GM19463 (cell line): Measurements from ENCODE around the gene IFT43.

ENCODE experiments used
- ATAC-seq: cut with Tn5 transposase; IDR thresholded peaks from one replicate; pipeline ENCODE4 v1.9.1; 2021; ENCODE audit warnings: mild to moderate bottlenecking, moderate library complexity; ENCODE audit not compliant: unreplicated experiment

Gene IFT43

DNA sequence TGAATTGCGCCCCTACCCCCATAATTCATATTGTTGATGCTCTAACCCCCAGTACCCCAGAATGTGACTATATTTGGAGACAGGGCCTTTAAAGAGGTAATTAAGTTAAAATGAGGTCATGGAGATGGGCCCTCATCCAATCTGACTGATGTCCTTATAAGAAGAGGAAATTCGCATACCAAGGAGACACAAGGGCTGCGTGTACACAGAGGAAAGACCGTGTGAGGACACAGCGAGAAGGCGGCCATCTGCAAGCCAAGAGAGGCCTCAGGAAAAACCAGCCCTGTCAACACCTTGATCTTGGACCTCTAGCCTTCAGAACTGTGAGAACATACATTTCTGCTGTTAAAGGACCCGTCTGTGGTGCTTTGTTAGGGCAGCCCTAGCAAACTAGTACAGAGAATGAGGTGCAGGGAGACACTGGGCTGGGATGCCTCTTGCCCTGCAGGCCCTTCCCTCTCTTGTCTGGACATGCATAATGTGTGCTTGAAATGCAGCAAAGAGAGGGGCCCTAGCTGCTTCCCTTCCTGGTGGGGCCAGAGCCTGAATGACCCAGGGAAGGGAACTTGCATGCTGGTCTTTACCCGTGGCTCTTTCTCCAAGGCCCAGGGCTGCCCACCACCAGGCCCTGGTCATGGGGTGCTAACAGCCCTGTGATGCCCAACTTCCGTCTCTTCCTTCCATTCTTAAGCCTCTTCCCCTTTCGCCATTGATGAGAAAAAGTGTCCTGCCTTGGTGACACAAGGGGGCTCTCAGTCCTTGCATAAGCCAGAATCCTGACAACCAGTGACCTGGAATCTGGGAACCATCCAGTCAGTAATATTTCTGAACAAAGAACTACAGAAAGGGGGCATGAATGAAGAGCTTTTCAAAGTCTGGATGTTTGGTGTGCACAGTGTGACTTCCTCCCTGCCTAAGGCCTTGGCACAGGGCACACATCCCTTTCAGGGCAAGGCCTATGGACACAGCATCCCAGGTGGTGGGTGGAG is 116.1 kb downstream of the IFT43 start:
- ATAC-seq: no peak

DNA sequence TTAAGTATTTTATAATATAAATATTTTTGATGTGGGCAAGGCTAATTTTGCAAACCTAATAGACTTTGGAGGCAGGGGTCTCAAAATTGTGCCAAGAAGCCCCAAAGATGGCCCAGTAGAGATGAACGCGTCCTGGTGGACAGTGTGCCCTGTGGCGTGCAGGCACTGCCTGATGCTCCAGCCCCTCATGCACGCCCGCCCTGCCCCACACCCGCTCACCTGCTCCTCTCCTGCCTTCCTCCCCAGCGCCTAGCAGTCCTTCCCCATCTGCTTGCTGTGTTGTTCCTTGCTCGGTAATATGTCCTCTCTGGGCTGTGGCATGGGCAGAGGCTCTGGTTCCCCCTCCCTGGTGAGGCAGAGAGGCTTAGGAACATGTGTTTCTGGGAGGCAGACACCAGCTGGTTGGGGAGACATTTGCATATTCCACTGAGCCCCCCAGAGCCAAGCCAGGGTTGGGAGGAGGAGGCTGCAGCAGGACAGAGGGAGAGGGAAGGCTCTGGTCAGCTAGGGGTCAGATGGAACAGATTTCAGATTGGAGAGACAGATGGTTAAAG is 119.3 kb downstream of the IFT43 start:
- no peak for ATAC-seq

DNA sequence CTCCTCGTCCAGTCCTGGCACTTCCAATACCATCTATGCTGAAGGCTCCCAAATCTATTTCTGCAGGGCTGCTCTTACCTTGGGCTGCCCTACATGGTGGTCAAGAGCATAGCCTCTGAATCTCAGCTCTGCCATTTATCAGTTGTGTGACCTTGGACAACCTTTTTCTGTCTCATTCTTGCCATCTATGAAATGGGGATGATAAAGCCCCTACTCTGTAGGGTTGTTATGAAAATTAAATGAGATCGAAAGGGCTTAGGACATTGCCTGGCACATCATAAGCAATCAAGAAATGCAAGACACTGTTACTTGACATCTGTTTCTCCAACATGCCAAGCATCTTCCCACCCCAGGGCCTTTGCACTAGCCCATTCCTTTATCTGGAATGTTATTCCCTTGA is 120.6 kb downstream of the IFT43 start:
- ATAC-seq: no peak

DNA sequence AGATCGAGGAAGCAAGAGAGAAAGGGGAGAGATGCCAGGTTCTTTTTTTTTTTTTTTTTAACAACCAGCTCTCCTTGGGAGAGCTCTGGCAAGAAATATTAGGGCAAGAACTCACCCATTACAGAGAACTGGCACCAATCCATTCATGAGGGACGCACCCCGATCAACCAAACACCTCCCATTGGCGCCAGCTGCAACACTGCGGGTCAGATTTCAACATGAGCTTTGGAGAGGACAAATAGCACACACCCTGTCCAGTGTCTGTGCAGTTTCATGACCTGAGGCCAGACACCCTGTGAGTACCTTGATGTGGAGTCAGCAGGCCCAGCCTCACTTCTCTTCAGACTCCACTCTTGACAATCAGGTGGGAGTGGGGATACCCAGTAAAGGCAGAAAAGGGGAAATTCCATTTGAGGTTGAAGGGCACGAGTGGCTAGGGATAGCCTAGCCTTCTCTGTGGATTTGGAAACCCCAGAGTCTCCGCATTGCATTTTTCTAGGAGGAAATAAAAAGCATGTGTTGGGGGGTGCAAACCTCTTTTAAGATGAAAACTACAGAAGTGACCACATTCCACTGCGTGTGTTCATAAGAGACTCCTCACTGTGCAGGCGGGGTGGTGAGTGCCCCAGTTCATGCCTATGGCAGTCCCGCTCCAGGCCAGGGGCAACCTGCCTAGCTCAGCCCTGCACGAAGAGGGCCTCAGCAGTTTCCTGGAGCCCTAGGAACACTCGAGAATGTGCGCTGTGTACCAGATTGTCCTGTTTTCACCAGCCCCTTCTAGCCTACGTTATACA is 123.7 kb downstream of the IFT43 start:
- no peak for ATAC-seq

DNA sequence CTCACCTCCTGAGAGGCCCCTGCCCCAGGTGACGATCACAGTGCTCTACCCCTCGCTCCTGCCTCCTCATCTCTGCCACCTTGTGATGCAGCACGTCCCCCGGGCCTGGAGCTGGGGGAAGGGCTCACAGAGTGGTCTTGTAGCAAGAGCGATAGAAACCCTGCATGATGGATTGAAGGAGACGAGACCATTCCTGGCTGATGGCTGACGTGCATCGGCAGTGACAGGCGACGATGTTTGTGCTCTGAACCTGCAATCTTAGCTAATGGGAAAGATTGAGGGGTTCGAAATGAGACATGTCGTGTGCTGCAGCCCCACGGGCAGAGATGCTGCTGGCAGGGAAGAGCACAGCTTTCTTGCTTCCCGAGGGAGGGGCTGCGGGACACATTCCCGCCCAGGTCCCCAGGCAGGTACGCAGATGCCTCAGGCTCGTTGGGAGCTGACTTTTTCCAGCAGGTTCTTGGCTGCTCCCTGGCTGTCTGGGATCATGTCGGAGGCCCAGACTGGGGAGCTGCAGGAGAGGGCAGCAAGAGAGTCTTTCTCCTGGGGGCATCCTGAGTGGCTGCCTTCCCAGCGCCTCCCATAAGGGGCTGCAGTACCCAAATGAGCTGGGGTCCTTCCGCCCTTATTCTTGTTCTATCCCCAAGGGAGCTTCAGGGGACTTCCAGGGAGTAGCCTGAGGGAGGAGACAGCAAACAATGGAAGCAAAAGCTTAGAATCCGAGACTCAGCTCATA is 127.5 kb downstream of the IFT43 start:
- no peak for ATAC-seq

DNA sequence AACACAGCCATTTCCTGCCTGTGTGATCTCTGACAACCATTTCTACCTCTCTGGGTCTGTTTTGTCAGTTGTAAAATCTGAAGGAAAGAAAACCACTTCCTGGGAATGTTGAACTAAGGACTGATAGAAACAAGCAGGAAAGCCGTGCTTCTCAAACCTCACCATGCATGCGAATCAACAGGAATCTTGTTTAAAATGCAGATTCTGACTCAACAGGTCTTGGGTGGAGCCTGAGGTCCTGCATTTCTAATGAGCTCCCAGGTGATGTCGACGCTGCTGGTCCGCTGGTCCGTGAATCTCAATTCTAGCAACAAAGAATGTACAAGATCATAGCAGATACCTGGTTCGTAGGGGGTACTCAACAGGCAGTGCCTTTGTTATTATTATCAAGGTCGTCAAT is 128.1 kb downstream of the IFT43 start:
- ATAC-seq: no peak

DNA sequence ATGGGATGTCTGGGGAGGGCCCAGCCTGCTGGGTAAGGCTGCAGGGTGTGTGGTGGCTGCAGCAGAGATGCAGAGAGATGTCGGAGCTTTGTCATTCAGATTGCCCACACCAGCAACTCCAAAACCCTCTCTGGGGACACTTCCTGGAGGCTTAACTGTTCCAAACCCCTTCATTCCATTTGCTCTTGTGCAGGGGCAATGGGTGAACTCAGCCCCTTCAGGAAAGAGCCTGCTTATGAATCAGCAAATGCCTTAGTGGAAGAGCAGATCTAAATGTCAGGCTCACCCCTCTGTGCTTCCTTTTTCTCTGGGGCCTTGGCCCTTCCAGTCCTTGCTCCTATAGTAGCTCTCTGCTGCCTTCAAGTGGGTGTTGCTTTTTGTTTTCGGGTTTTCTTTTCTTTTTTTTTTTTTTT is 129.5 kb downstream of the IFT43 start:
- ATAC-seq: no peak

DNA sequence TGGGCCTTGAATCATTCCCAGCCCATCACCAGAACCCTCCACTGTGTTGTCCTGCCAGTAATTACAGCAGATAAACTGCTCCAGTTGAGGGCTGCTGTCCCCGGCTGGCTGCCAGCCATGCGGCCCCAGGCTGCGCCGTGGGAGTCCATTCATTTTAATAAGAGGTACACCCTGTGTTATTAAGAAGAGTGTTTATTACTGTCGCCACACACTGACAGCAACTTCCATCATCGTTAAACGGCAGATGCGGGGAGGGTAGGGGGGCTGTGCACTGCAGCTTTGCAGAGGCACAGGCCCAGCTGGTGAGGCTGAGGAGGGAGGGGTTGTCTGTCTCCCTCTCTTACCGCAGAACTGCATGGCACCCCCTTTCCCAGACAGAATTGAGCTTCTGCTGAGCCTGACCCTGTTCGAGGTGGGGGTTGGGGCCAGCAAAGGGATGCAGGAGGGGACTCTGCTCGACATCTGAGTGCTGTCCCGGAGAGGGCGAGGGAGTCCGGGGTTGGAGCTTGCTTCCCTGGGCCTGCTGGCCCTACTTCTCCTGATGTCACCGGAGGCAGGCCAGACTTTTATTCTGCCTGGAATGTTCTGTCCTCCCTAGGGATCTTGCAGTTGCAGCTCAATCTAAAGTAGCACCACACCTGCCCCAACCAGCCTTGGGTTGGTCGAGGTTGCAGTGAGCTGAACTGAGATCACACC is 132.4 kb downstream of the IFT43 start:
- ATAC-seq: no peak

DNA sequence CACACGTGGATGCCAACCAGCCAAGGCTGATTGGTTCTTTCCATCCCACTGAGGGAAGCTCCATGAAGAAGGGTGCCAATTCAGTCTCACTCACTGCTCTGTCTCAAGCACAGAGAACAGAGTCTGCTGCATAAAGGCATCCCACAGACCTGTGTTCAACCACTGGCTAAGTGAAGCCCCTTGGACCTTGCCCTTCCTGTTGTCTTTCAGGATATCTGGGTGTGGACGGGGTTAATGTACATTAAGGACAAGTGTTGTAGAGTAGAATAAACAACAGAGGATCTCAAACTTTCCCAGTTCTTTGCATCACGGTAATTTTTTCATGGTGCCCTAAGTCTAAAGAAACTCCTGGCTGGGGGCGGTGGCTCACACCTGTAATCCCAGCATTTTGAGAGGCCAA is 133.0 kb downstream of the IFT43 start:
- no peak for ATAC-seq

DNA sequence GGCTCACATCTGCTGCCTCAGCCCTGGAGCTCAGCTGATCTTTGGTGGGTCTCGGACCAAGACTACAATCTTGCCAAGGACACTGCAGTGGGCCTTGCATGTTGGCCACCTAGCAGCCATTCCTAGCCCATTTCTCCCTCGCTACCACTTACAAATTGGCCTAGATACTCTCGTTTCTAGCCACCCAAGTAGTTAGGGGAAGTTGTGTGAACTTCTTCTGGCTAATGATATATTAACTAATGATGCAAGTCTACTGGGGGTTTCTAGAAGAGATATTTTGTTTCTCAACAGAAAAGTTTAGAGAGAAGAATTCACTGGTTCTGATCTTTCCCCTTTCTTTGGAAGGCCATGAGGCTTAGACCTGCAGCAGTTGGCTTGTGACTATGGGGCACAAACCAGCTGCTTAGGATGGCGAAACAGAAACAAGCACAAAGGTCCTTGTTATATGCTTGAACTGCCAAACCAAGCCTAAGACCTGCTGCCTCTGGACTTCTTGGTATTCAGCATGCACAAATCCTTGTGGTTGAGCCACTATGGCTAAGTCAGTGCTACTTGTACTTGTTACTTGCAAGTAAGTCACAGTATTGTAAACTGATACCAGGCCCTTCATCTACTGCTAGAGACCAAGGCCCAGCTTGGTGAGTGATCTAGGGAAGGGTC is 135.7 kb downstream of the IFT43 start:
- ATAC-seq: peak; percentile 57

DNA sequence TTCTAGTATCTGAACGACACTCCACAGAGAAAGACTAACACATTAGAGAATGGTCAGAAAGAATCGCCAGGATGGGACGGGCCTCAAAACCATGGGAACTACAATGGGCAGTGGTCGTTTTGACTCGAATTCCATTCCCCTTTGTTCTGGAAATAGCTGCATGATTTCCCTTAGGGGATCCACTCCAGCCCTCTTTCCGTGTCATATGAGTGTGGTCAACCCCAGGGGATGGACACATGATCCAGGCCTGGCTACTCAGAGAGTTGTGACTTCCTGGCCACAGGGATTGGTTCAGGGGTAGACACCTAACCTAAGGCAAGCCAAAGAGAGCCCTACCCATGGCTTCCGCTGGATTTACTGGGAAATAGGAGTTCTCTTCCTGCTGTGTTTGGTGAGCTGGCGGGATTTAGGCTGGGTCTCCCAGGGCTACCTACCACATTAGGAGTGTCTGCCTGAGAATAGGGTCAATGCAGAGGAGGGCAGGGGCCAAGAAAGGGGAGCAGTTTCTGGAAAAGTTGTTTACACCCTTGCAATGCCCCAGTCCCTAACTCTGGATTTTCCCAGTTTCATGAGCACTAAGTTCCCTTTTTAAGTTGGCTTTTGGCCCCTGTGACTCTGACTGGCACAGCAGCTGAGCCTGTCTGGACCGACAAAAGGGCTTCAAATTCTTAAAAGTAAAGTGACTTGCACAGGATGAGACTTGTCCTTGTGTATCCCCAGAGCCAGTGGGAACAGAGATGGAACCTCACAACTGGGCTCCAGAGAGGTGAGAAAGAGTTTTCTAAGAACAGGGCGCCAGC is 138.1 kb downstream of the IFT43 start:
- no peak for ATAC-seq

DNA sequence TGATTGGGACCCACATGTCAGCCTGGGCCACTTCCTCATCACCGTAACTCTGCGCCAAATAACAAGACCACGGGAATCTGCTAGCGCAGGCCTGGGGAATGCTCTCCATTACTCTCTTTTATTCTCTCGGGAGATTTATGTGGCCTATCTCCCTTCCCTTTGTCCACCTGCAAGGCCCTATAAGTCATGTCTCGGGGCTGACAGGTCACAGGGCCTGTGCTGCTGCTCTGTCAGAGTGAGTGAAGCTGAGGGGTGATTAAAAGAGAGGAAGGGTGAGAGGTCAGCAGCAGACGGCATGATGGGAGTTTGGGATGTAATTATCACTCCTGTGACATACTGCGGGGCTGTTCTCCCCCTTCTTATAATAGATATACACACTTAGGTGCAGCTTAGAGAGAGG is 139.9 kb downstream of the IFT43 start:
- ATAC-seq: no peak

DNA sequence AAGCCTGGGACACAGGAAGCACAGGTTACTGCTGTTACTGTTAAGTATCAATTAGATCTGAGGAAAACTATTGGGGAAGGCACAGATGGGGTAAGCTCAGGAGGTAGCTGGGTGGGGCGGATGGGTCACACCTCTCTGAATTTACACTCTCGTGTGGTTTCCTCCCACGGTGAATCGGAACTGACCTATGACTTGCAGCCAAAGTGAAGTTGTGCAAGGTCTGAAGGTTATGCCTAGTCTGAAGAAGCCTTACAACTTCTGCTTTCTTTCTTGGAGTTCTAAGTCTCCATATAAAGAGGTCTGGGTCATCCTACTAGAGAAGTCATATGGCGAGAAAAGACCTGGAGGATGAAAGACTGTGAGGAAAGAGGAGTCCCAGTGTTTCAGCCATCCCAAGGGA is 140.5 kb downstream of the IFT43 start:
- no peak for ATAC-seq

DNA sequence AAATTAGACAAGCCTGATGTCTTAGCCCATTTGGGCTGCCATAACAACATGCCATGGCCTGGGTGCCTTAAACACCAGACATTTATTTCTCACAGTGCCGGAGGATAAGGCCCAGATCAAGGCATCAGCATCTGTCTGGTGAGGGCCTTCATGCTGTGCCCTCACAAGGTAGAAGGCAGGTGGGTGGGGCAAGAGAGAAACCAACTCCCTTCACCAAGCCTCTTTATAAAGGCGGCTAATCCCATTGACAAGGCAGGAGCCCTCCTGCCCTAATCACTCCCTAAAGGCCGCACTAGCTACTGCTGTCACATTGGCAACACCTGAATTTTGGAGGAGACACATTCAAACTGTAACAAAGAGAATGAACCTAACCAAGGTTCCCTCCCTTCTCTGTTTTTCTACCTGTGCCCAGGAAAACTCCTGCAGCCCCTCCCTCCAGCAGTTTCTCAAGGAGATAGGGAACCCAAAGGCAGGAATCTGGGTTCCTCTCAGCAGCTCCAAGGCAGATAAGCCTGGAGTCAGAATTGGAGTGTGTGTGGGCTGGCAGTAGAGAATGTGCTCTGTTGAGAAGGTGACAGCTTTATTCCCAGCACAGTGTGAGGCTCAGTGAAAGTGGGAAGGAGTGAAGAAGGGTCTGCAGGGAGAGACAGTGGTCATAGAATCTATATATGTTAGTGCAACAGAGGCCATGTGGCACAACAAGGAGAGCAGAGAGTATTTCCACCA is 144.5 kb downstream of the IFT43 start:
- no peak for ATAC-seq

DNA sequence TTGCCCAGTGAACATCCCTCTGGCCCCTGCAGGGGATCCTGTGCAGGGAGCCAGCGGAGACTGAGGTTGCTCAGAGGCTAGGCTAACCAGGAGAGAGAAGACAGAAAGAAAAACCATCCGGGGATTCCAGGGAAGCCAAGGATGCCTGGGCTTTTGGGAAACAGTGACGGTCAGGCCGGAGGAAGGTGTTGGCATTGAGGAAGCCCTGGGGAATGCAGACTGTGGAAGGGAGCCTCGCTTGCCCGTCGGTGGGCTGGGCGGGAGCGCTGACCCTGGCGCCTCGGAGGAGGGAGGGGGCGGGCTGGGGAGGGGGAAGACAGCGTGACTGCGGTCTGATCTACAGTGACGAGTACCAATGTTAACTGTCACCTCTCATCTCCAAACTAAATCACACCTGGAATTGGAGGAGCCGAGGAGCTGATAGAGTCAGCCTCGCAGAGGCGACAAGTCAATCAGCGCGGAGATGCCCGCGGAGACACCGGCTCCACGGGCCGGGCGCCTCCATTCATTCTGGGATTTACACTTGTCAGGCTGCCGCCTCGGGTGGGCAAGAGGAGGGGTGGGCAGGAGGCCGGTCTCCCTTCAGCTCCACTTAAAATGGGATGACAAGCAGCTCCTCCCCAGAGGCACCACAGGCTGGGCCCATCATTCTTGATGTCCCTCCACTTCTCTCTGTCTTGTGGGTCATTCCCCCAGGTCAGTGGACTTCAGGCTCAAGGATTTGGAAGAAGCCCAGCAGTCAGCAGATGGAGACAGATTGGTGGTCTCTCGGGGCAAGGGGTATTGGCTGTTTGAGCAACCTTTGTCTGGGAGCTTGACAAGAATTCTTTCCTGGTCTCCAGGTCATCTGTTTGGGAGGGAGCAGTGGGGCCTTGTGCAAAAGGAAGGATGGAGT is 145.8 kb downstream of the IFT43 start:
- ATAC-seq: no peak

DNA sequence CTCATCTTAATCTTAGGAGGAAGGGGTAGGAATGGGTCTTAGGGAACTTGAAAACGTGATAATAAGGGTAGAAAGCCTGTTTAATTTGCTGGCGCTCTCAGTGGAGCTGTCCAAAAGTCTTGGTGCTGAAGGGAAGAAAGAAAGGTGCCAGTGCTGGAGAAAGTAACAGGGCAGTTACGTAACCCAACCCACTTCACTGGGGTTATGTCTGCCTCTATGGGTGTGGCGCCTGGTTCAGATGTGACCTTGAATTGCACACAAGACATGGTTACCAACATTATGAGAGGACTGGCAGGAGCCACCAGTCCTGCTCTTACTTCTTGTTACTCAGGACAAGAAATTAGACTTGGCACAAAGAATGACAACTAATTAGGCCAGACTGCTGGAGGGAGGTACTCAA is 147.5 kb downstream of the IFT43 start:
- ATAC-seq: no peak
